ENCODE measurements around the gene DAZAP1.

DNA sequence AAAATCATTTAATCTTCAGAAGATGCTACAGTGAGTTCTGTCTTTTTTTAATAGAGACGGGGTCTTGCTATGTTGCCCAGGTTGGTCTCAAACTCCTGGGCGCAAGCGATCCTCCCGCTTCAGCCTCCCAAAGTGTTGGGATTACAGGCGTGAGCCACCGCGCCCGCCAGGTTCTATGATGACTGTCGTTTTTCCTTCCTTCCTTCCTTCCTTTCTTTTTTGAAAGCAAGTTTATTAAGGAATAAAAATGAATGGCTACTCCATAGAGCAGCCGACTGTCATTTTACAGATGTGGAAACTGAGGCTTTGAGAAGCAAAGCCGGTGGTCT, 5.5 kb upstream of the DAZAP1 start:
- TF ChIP-seq ZNF274 (IDR thresholded peaks at IDR 0.05; ENCODE audit: low read depth, low read length) (no peak), YY1 (IDR thresholded peaks at IDR 0.05; ENCODE audit: insufficient read depth, insufficient read length) (no peak), SUZ12 (IDR thresholded peaks at IDR 0.05; ENCODE audit: extremely low read depth, insufficient read depth, insufficient read length) (no peak)
